ENCODE results near the gene GPSM1. TPM values are rescaled to one million over a fixed set of nuclear protein-coding genes. Genes with fewer than 3 reads are reported as not detected.

The GPSM1 gene
- total RNA-seq, 4 donors from 2014 or later, result 10.0 to 14.9 (median 13.0) TPM

- peaks cover 0 to 26% (median 8%) of the 10 kb centered on the region in 3 donors for H3K4me1 ChIP-seq
- WGBS, 2 donors (ENCODE audit: low coverage in 1 of 2), result 68% methylated on average over 8 of the region's 17 CpGs; no CpG with 5 or more reads in 1 of the 2 donors
Measured at GRCh38 chr9:136354592-136355085, 27.3 kb downstream of the GPSM1 start.

GRCh38 chr9:136355616-136356557 is 28.5 kb downstream of the GPSM1 start:
- no peaks in the 10 kb centered on the region for H3K9me3 ChIP-seq
- H3K4me3 ChIP-seq, result no peak overlapping the region
- peaks cover 0 to 36% (median 8%) of the 10 kb centered on the region in 3 donors for H3K4me1 ChIP-seq
- H3K27ac ChIP-seq, result peak overlapping the region in 1 of 4 donors; percentile 47
- H3K27me3 ChIP-seq, result no peaks in the 10 kb centered on the region
- H3K36me3 ChIP-seq, result peaks cover 0 to 37% of the 10 kb centered on the region in 2 donors
- WGBS, 2 donors (ENCODE audit: low coverage in 1 of 2), result no CpG with 5 or more reads among the region's 54 CpGs
- TF ChIP-seq EP300 (IDR thresholded peaks at IDR 0.05) (no peak), POLR2AphosphoS5 (IDR thresholded peaks at IDR 0.05) (no peak), CTCF (IDR thresholded peaks at IDR 0.05) (no peak), POLR2A (IDR thresholded peaks at IDR 0.05) (no peak)
- ATAC-seq, result no peak

More at GRCh38 chr9:136354592-136355085, 27.3 kb downstream of the GPSM1 start:
- Histone ChIP-seq H3K27ac (peak overlapping the region in 3 of 4 donors; percentile 69 to 81 (median 81)), H3K27me3 (no peaks in the 10 kb centered on the region), H3K36me3 (peaks cover 0 to 45% of the 10 kb centered on the region in 2 donors), H3K4me3 (no peak overlapping the region), H3K9me3 (no peaks in the 10 kb centered on the region)
- peak; percentile 56 for ATAC-seq
- TF ChIP-seq POLR2A (IDR thresholded peaks at IDR 0.05), result no peak
- no peak for TF ChIP-seq POLR2AphosphoS5 (IDR thresholded peaks at IDR 0.05)
- TF ChIP-seq EP300 (IDR thresholded peaks at IDR 0.05), result no peak
- no peak for TF ChIP-seq CTCF (IDR thresholded peaks at IDR 0.05)

DNA sequence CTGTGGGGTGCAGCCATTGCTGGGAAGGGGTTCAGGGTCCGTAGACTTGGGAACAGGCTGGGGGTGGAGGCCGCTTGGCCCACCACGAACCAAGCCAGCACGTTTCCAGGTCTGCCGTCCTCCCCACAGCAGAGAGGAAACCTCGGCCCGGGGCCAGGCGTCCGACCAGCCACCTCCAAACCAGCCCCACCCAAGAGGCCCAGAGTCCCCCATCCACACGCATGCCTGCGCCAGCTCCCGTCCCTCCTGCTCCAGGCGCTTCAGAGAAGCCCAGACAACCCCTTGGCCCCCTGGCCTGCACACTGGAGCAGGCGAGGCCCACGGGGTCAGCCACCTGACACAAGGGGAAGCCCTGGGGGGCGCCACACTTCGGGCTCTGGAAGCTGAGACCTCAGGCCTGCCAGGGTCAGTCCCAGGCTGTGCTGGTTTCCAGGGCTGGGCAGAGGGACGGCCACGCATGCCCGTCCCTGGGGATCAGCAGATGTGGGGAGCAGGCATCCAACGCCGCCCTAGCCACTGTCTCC is 29.9 kb downstream of the GPSM1 start:
- Histone ChIP-seq H3K4me3 (no peak overlapping the region), H3K4me1 (peaks cover 0 to 50% (median 19%) of the 10 kb centered on the region in 3 donors), H3K27me3 (no peaks in the 10 kb centered on the region), H3K9me3 (no peaks in the 10 kb centered on the region), H3K36me3 (peaks cover 0 to 49% of the 10 kb centered on the region in 2 donors), H3K27ac (no peak overlapping the region)
- WGBS, 2 donors (ENCODE audit: low coverage in 1 of 2), result 70% methylated on average over 2 of the region's 22 CpGs; no CpG with 5 or more reads in 1 of the 2 donors
- TF ChIP-seq EP300 (IDR thresholded peaks at IDR 0.05), result no peak
- no peak for TF ChIP-seq POLR2A (IDR thresholded peaks at IDR 0.05)
- no peak for TF ChIP-seq POLR2AphosphoS5 (IDR thresholded peaks at IDR 0.05)
- TF ChIP-seq CTCF (IDR thresholded peaks at IDR 0.05), result no peak
- ATAC-seq, result no peak

DNA sequence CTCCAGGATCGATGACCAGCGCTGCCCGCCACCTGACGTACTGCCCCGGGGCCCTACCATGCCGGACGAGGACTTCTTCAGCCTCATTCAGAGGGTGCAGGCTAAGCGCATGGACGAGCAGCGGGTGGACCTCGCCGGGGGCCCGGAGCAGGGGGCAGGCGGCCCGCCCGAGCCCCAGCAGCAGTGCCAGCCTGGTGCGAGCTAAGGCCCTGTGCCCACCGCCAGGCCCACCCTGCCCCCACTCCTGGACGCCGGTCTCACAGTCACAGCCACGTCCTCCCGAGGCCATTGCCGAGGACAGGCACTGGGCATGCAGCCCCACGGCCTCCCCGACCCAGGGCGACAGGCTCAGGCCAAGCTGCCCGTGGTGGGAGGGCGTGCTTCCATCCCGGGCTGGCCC is 30.7 kb downstream of the GPSM1 start:
- H3K4me3 ChIP-seq, result no peak overlapping the region
- TF ChIP-seq EP300 (IDR thresholded peaks at IDR 0.05) (no peak), POLR2AphosphoS5 (IDR thresholded peaks at IDR 0.05) (no peak), CTCF (IDR thresholded peaks at IDR 0.05) (no peak), POLR2A (IDR thresholded peaks at IDR 0.05) (no peak)
- ATAC-seq, result no peak
- WGBS, 2 donors (ENCODE audit: low coverage in 1 of 2), result no CpG with 5 or more reads among the region's 29 CpGs
- no peak overlapping the region for H3K27ac ChIP-seq
- H3K9me3 ChIP-seq, result no peaks in the 10 kb centered on the region
- H3K4me1 ChIP-seq, result peaks cover 0 to 57% (median 19%) of the 10 kb centered on the region in 3 donors
- peaks cover 0 to 49% of the 10 kb centered on the region in 2 donors for H3K36me3 ChIP-seq
- no peaks in the 10 kb centered on the region for H3K27me3 ChIP-seq
